Calu3 (cell line): ENCODE data around the gene EFCAB5. TPM values are rescaled to one million over a fixed set of nuclear protein-coding genes. Genes with fewer than 3 reads are reported as not detected.

Experiments
- BruUV-seq: library from RNA; stranded (reverse); fragments of 400-500 nt; replicated peaks from 2 replicates; lab custom pipeline; 2021; lab: Mats Ljungman, UMichigan
- CTCF ChIA-PET: fragments of 300-600 bp; sonication (Branson Sonifier 250); formaldehyde crosslinking; loops from one replicate; lab custom pipeline; 2022; ENCODE audit warnings: antibody characterized with exemption; lab: Charles Lee
- DNase-seq: peaks from one replicate; pipeline ENCODE4 v3.0.0; 2022
- H3K27ac Mint-ChIP-seq: one replicate; pipeline ENCODE4 v1.8.0; 2022; ENCODE audit warnings: mixed read lengths; ENCODE audit not compliant: unreplicated experiment
- H3K27me3 Mint-ChIP-seq: one replicate; pipeline ENCODE4 v1.8.0; 2022; ENCODE audit warnings: mixed read lengths; ENCODE audit not compliant: unreplicated experiment
- H3K36me3 Mint-ChIP-seq: one replicate; pipeline ENCODE4 v1.8.0; 2022; ENCODE audit warnings: mild to moderate bottlenecking, moderate library complexity, mixed read lengths; ENCODE audit not compliant: insufficient read depth, unreplicated experiment
- H3K4me1 Mint-ChIP-seq: one replicate; pipeline ENCODE4 v1.8.0; 2022; ENCODE audit warnings: mild to moderate bottlenecking, low read depth, mixed read lengths; ENCODE audit not compliant: unreplicated experiment
- H3K4me3 Mint-ChIP-seq: one replicate; pipeline ENCODE4 v1.8.0; 2022; ENCODE audit warnings: mild to moderate bottlenecking, low read depth, moderate library complexity, mixed read lengths; ENCODE audit not compliant: unreplicated experiment
- H3K9me3 Mint-ChIP-seq: one replicate; pipeline ENCODE4 v1.8.0; 2022; ENCODE audit warnings: low read depth, mixed read lengths; ENCODE audit not compliant: unreplicated experiment
- CTCF ChIP-seq: fragments of 200-600 bp; IDR thresholded peaks from one replicate; pipeline ENCODE4 v1.8.0; 2022; ENCODE audit warnings: antibody characterized with exemption; ENCODE audit not compliant: unreplicated experiment
- intact Hi-C: fragments of 100-400 bp; cut with micrococcal nuclease; formaldehyde crosslinking; loops from one replicate; pipeline ENCODE4 v1.10.0; 2022; ENCODE audit not compliant: unreplicated experiment
- total RNA-seq: library from RNA; stranded (reverse); gene quantifications from 2 replicates; pipeline ENCODE4 v1.2.3, GENCODE V29; 2022

Gene EFCAB5
- total RNA-seq, 1 experiment from 2014 or later = 0.50 TPM

GRCh38 chr17:29973005-29973404, 31.6 kb downstream of the EFCAB5 start:
- Mint-ChIP-seq H3K4me1 (no peaks in the 10 kb centered on the region), H3K9me3 (no peaks in the 10 kb centered on the region), H3K27me3 (no peaks in the 10 kb centered on the region), H3K4me3 (no peak overlapping the region), H3K27ac (no peak overlapping the region), H3K36me3 (no peaks in the 10 kb centered on the region)
- no peak for TF ChIP-seq CTCF
- intact Hi-C loops = no loop called here
- CTCF ChIA-PET = interaction anchor here (0.5 kb wide), 1 partner anchor 655 kb away, joined by 4 read pairs; no protein-coding TSS in a partner anchor
- BruUV-seq = no TSS peak
- no peak for DNase-seq

- no peaks in the 10 kb centered on the region for H3K4me1 Mint-ChIP-seq
- BruUV-seq = no TSS peak
- no peak for DNase-seq
- H3K9me3 Mint-ChIP-seq = no peaks in the 10 kb centered on the region
- intact Hi-C loops = no loop called here
- TF ChIP-seq CTCF = no peak
- H3K27me3 Mint-ChIP-seq = peaks cover 15% of the 10 kb centered on the region
- H3K36me3 Mint-ChIP-seq = no peaks in the 10 kb centered on the region
- CTCF ChIA-PET = no interaction called here
- no peak overlapping the region for H3K27ac Mint-ChIP-seq
- no peak overlapping the region for H3K4me3 Mint-ChIP-seq
Measured at GRCh38 chr17:29977836-29978235, 36.4 kb downstream of the EFCAB5 start.

- Mint-ChIP-seq H3K4me1 (no peaks in the 10 kb centered on the region), H3K27ac (no peak overlapping the region), H3K27me3 (peaks cover 31% of the 10 kb centered on the region), H3K4me3 (no peak overlapping the region), H3K9me3 (no peaks in the 10 kb centered on the region), H3K36me3 (no peaks in the 10 kb centered on the region)
- intact Hi-C loops = no loop called here
- TF ChIP-seq CTCF = no peak
- no TSS peak for BruUV-seq
- DNase-seq = no peak
- CTCF ChIA-PET = no interaction called here
Measured at GRCh38 chr17:29980261-29980660, 38.8 kb downstream of the EFCAB5 start.

GRCh38 chr17:29982991-29983653, 41.7 kb downstream of the EFCAB5 start:
- no TSS peak for BruUV-seq
- peaks cover 31% of the 10 kb centered on the region for H3K27me3 Mint-ChIP-seq
- DNase-seq = no peak
- no peak overlapping the region for H3K27ac Mint-ChIP-seq
- no peaks in the 10 kb centered on the region for H3K9me3 Mint-ChIP-seq
- TF ChIP-seq CTCF = no peak
- H3K4me1 Mint-ChIP-seq = no peaks in the 10 kb centered on the region
- CTCF ChIA-PET = interaction anchor here (0.5 kb wide), 1 partner anchor 38 kb away, joined by 9 read pairs; no protein-coding TSS in a partner anchor
- H3K36me3 Mint-ChIP-seq = no peaks in the 10 kb centered on the region
- H3K4me3 Mint-ChIP-seq = no peak overlapping the region
- intact Hi-C loops = no loop called here
